Urinary bladder (tissue), 4 donors: ENCODE data around the gene CEP162. TPM values are rescaled to one million over a fixed set of nuclear protein-coding genes. Genes with fewer than 3 reads are reported as not detected.

Source experiments
- DNase-seq: peaks from one replicate; pipeline ENCODE4 v3.0.0-alpha.2; 2015; ENCODE audit errors: extremely low spot score
- H3K27ac ChIP-seq: one replicate; pipeline ENCODE4 v1.5.1; 2013; ENCODE audit warnings: low read depth, mild to moderate bottlenecking, moderate library complexity
- H3K36me3 ChIP-seq: one replicate; pipeline ENCODE4 v1.6.1; 2013; ENCODE audit warnings: mild to moderate bottlenecking, moderate library complexity; ENCODE audit not compliant: insufficient read depth
- H3K4me1 ChIP-seq: one replicate; pipeline ENCODE4 v1.6.1; 2013; ENCODE audit warnings: mild to moderate bottlenecking, moderate library complexity; ENCODE audit not compliant: insufficient read depth
- H3K4me3 ChIP-seq: one replicate; pipeline ENCODE4 v1.5.1; 2013; ENCODE audit warnings: low read depth, low read length
- WGBS: extraction: QIAGEN DNeasy Blood & Tissue Kit; methylation state at CpG from one replicate; pipeline ENCODE4 v1.1.7; 2013; 5-methylcytosine and 5-hydroxymethylcytosine counted together
- polyA plus RNA-seq: library from polyadenylated mRNA; stranded (reverse); fragments of 200-250 nt; gene quantifications from one replicate; pipeline ENCODE4 v1.2.3, GENCODE V29; 2013
- total RNA-seq: library from RNA; depleted of rRNA; stranded (reverse); fragments of >200 nt; gene quantifications from one replicate; pipeline ENCODE4 v1.2.3, GENCODE V29; 2014
- donor health status: healthy with polysubstance abuse.
- donor health status: healthy.

CEP162 gene
- total and polyA plus RNA-seq, 2 donors = 6.9 to 29.0 TPM

GRCh38 chr6:84082689-84083265 is 144.7 kb downstream of the CEP162 start:
- H3K27ac ChIP-seq = no peak overlapping the region
- no peaks in the 10 kb centered on the region for H3K36me3 ChIP-seq
- no peak for DNase-seq
- no peak overlapping the region for H3K4me3 ChIP-seq
- H3K4me1 ChIP-seq = no peaks in the 10 kb centered on the region
- 31% methylated on average over 11 of the region's 11 CpGs for WGBS

GRCh38 chr6:84081222-84081621 is 146.2 kb downstream of the CEP162 start:
- no peak for DNase-seq
- 88% methylated on average over 2 of the region's 2 CpGs for WGBS
- H3K27ac ChIP-seq = no peak overlapping the region
- H3K4me1 ChIP-seq = no peaks in the 10 kb centered on the region
- no peak overlapping the region for H3K4me3 ChIP-seq
- no peaks in the 10 kb centered on the region for H3K36me3 ChIP-seq

- Histone ChIP-seq H3K36me3 (no peaks in the 10 kb centered on the region), H3K4me1 (no peaks in the 10 kb centered on the region), H3K27ac (no peak overlapping the region), H3K4me3 (no peak overlapping the region)
- WGBS = 34% methylated on average over 1 of the region's 1 CpG
- DNase-seq = no peak
Measured at GRCh38 chr6:84078335-84078734, 149.1 kb downstream of the CEP162 start.

- Histone ChIP-seq H3K27ac (no peak overlapping the region), H3K36me3 (no peaks in the 10 kb centered on the region), H3K4me3 (no peak overlapping the region), H3K4me1 (no peaks in the 10 kb centered on the region)
- 81% methylated on average over 2 of the region's 2 CpGs for WGBS
- no peak for DNase-seq
Measured at GRCh38 chr6:84077645-84078044, 149.8 kb downstream of the CEP162 start.

GRCh38 chr6:84074988-84075781 is 152.3 kb downstream of the CEP162 start:
- Histone ChIP-seq H3K27ac (no peak overlapping the region), H3K36me3 (no peaks in the 10 kb centered on the region), H3K4me3 (no peak overlapping the region), H3K4me1 (no peaks in the 10 kb centered on the region)
- peak; percentile 18 for DNase-seq
- 23% methylated on average over 6 of the region's 6 CpGs for WGBS

Other genes starting within 250 kb of the CEP162 start
- 5.6 TPM for gene MRAP2, start 193.9 kb downstream of the CEP162 start, total RNA-seq
- gene MRAP2, start 193.9 kb downstream of the CEP162 start, polyA plus RNA-seq = 0.92 TPM